Ishikawa (cell line): ENCODE results near the gene CAMK2D.

Experiments used
- EP300 ChIP-seq: IDR thresholded peaks from 2 replicates; pipeline ENCODE4 v1.6.1; 2012; ENCODE audit warnings: borderline replicate concordance
- TAF1 ChIP-seq: IDR thresholded peaks from 2 replicates; pipeline ENCODE4 v1.6.1; 2012; ENCODE audit warnings: low read depth, mild to moderate bottlenecking
- TF ChIP-seq, protein P1 (sequence below): IDR thresholded peaks from 2 replicates; pipeline ENCODE4 v1.6.1; 2012

DNA sequence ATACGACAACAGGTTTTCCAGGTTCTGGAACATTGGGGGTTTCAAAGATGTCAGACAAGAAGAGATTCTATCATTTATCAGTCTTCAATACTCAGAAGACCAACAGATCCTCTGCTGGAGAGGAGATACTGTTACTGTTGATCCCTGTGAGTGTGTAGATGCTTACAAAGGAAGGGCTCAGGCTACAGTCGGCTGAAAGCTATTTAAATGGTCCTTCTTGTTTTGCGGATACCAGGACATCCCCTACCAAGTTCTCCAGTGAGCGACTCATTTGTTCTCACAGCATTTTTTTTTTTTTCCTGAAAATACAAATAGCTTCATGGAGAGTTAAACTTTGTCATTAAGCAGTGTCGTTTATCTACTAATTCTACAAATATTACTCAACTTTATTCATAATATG is 201.6 kb downstream of the CAMK2D start:
- TF ChIP-seq EP300 (no peak), TAF1 (no peak)
- TF ChIP-seq, protein P1, sequence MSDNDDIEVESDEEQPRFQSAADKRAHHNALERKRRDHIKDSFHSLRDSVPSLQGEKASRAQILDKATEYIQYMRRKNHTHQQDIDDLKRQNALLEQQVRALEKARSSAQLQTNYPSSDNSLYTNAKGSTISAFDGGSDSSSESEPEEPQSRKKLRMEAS = no peak
